ENCODE measurements around the gene DONSON. TPM values are rescaled to one million over a fixed set of nuclear protein-coding genes. Genes with fewer than 3 reads are reported as not detected.
"Not testable (repeated sequence)": the region's sequence is repeated elsewhere in the genome, so short reads cannot be mapped to it uniquely, and the experiment has no call there.

Gene DONSON
- total RNA-seq (2021) (24.7 and 25.6 TPM in 2 replicates), Bru-seq, nascent RNA (percentile 83 among the genes with signal in this experiment), BruChase-seq, experiment 1, labeled RNA remaining after a 2-hour chase (percentile 84 among the genes with signal in this experiment), BruChase-seq, experiment 2, labeled RNA remaining after a 6-hour chase (percentile 90 among the genes with signal in this experiment)
- long read RNA-seq, transcript DONSON-201 (10 exons, 2,170 nt): major isoform, 32 of 59 reads
- long read RNA-seq, partial matches to known transcripts: 2 of 59 reads
- long read RNA-seq, other reads (novel, unspliced or antisense): 25 of 59 reads

GRCh38 chr21:33588485-33589335 is at the start of gene DONSON:
Gene DONSON (minus strand): TSS chr21:33588684. CDS start chr21:33588641, 43 bp downstream.
- intact Hi-C loops (cut with micrococcal nuclease; ENCODE audit: unreplicated experiment): loop anchor here (2.0 kb wide), 1 partner anchor 46 kb away; the partner anchor contains the start of genes GART and SON
- ChIA-PET POLR2A (ENCODE audit: unreplicated experiment) (interaction anchor here (0.6 to 0.7 kb wide), 5 partner anchors 8 to 1886 kb away, joined by 3 to 11 read pairs (median 5); no protein-coding TSS in a partner anchor), CTCF (interaction anchor here (0.6 to 0.7 kb wide), 2 partner anchors 13 to 702 kb away, joined by 3 to 4 read pairs; no protein-coding TSS in a partner anchor)
- Histone ChIP-seq H3K79me2 (ENCODE audit: low read depth) (peaks cover 22% of the 10 kb centered on the region), H3K4me3 (peak within 1 kb of the TSS; percentile 81), H4K20me1 (ENCODE audit: insufficient read depth) (no peaks in the 10 kb centered on the region), H3K9me2 (ENCODE audit: insufficient read depth) (no peaks in the 10 kb centered on the region), H2AFZ (peak within 1 kb of the TSS; percentile 96), H3K27ac (peak within 1 kb of the TSS; percentile 72), H3F3A (ENCODE audit: insufficient read depth, low read depth) (peaks cover 9% of the 10 kb centered on the region), H3K9me3 (ENCODE audit: insufficient read depth, low read depth) (no peaks in the 10 kb centered on the region), H3K27me3 (ENCODE audit: insufficient read depth, low read depth) (no peaks in the 10 kb centered on the region), H3K36me3 (ENCODE audit: low read depth) (no peaks in the 10 kb centered on the region), H3K4me2 (peak within 1 kb of the TSS; percentile 95), H3K4me1 (replicated peaks; ENCODE audit: insufficient read depth) (peaks cover 19% of the 10 kb centered on the region)
- TSS peak; percentile 81 for BruUV-seq (replicated peaks)
- no peak for TF ChIP-seq EZH2 (IDR thresholded peaks at IDR 0.05; ENCODE audit: low read depth)
- TF ChIP-seq CTCF (conservative IDR thresholded peaks at IDR 0.05): no peak
- DNase-seq: peak; percentile 53 to 93

GRCh38 chr21:33634254-33634653 is 45.8 kb upstream of the DONSON start:
- H3F3A ChIP-seq (ENCODE audit: insufficient read depth, low read depth): no peaks in the 10 kb centered on the region
- peaks cover 9% of the 10 kb centered on the region; the same call in 1 of the 2 replicates for H3K79me2 ChIP-seq (ENCODE audit: low read depth)
- POLR2A ChIA-PET (ENCODE audit: unreplicated experiment): no interaction called here
- no peaks in the 10 kb centered on the region for H3K4me1 ChIP-seq (replicated peaks; ENCODE audit: insufficient read depth)
- intact Hi-C loops (cut with micrococcal nuclease; ENCODE audit: unreplicated experiment): no loop called here
- BruUV-seq (replicated peaks): no TSS peak
- H3K4me2 ChIP-seq: no peak overlapping the region
- no peaks in the 10 kb centered on the region for H3K9me2 ChIP-seq (ENCODE audit: insufficient read depth)
- no peak overlapping the region for H2AFZ ChIP-seq
- DNase-seq: no peak
- no peaks in the 10 kb centered on the region for H4K20me1 ChIP-seq (ENCODE audit: insufficient read depth)
- CTCF ChIA-PET: interaction anchor here (0.6 kb wide), 1 partner anchor 345 kb away, joined by 4 read pairs; no protein-coding TSS in a partner anchor
- no peaks in the 10 kb centered on the region for H3K36me3 ChIP-seq (ENCODE audit: low read depth)
- no peak overlapping the region for H3K27ac ChIP-seq
- H3K27me3 ChIP-seq (ENCODE audit: insufficient read depth, low read depth): no peaks in the 10 kb centered on the region
- H3K4me3 ChIP-seq: no peak overlapping the region
- no peaks in the 10 kb centered on the region for H3K9me3 ChIP-seq (ENCODE audit: insufficient read depth, low read depth)
- no peak for TF ChIP-seq EZH2 (IDR thresholded peaks at IDR 0.05; ENCODE audit: low read depth)
- TF ChIP-seq CTCF (conservative IDR thresholded peaks at IDR 0.05): no peak

- H3K27me3 ChIP-seq (ENCODE audit: insufficient read depth, low read depth); H3K4me2 ChIP-seq; H3K4me3 ChIP-seq; H3K4me1 ChIP-seq (replicated peaks; ENCODE audit: insufficient read depth); BruUV-seq (replicated peaks); DNase-seq; CTCF ChIA-PET; POLR2A ChIA-PET (ENCODE audit: unreplicated experiment); H3F3A ChIP-seq (ENCODE audit: insufficient read depth, low read depth); H4K20me1 ChIP-seq (ENCODE audit: insufficient read depth); H3K36me3 ChIP-seq (ENCODE audit: low read depth); H3K79me2 ChIP-seq (ENCODE audit: low read depth); H3K27ac ChIP-seq; H3K9me3 ChIP-seq (ENCODE audit: insufficient read depth, low read depth); H3K9me2 ChIP-seq (ENCODE audit: insufficient read depth); H2AFZ ChIP-seq; intact Hi-C loops (cut with micrococcal nuclease; ENCODE audit: unreplicated experiment): not testable (repeated sequence)
Observed at GRCh38 chr21:33626151-33626550, 37.7 kb upstream of the DONSON start.
